CD4-positive, alpha-beta T cell treated with Interleukin-4 for 4 hours (primary cell): ENCODE results near the gene PTPN1.
"Not testable (repeated sequence)": the region's sequence is repeated elsewhere in the genome, so short reads cannot be mapped to it uniquely, and the experiment has no call there.

ENCODE experiments used
- DNase-seq: peaks from one replicate; pipeline ENCODE4 v3.0.0-alpha.2; 2020

Gene PTPN1

DNA sequence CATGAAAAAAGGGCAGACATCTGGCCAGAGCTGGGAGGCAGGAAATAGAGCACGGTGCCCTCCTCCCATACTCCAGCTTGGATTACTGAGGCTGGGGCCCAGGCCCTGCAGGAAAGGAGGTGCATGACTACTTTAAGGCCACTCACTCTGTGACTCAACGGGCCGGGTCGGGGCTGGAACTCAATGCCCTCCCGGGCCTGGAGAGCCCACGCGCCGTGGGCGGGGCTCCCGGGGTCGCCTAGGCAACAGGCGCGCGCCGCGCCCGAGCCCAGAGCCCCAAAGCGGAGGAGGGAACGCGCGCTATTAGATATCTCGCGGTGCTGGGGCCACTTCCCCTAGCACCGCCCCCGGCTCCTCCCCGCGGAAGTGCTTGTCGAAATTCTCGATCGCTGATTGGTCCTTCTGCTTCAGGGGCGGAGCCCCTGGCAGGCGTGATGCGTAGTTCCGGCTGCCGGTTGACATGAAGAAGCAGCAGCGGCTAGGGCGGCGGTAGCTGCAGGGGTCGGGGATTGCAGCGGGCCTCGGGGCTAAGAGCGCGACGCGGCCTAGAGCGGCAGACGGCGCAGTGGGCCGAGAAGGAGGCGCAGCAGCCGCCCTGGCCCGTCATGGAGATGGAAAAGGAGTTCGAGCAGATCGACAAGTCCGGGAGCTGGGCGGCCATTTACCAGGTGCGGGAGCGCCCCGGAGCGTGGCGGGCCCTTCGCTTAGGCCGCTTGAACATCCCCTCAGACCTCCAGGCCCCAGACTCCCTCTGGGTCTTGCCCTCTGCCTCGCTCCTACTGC is at the start of gene PTPN1:
TSS of gene PTPN1 (plus strand) at position 461 of the 783 bp plus-strand sequence. CDS start at position 606, 145 bp downstream.
- peak; percentile 99 for DNase-seq

DNA sequence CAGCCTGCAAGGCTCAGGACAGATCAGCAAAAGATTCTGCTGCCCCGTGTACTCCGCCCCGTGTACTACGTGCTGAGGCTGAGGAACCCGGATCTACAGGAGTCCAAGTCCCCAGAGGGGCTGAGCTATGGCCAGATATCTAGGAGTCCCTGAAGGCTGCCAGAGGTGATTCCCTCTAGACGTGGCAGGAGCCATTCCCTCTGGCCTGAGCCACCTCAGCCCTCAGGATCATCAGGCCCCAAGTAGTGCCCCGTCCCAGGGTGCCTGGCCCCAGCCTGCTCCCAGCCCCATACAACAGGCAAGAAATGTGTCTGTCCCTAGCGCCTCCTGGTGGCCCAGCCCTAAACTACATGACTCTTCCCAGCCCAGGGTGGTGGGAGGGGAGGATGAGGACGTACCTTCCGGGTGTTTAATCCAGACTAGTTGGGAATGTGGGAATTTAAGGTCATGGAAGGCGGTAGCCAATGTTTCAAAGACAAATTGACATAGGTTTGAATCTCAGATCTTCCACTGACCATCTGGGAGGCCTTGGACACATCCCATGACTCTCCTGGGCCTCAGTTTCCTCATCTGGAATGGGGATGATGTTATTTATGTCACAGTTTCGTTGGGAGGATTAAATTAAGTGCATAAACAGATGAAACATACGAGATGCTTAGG is 49.4 kb upstream of the PTPN1 start:
- DNase-seq = peak; percentile 65

DNA sequence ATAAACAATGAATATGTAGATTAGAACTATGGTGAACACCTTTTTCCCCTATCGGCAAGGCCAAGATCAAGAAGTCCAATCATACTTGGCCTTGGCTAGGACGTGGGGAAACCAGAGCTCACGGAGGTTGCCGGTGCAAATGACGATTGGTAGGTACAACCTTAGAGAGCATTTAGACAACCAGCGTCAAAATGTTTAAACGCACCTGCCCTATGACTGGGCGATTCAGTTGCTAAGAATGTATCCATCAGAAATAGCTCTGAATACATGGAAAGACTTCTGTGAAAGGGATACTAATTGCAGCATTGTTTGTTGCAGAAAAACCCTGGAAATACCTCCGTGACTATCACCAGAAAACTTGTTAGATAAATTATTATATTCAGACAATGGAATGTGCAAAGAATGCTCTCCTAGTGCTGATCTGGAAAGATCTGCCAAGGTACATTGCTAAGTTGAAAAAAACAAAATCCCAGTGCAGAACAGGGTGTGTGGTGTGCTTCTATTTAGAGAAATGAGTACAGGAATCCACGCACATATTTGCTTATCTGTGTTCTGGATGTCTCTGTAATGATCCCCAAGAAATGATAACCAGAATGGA is 48.0 kb upstream of the PTPN1 start:
- DNase-seq = no peak

DNA sequence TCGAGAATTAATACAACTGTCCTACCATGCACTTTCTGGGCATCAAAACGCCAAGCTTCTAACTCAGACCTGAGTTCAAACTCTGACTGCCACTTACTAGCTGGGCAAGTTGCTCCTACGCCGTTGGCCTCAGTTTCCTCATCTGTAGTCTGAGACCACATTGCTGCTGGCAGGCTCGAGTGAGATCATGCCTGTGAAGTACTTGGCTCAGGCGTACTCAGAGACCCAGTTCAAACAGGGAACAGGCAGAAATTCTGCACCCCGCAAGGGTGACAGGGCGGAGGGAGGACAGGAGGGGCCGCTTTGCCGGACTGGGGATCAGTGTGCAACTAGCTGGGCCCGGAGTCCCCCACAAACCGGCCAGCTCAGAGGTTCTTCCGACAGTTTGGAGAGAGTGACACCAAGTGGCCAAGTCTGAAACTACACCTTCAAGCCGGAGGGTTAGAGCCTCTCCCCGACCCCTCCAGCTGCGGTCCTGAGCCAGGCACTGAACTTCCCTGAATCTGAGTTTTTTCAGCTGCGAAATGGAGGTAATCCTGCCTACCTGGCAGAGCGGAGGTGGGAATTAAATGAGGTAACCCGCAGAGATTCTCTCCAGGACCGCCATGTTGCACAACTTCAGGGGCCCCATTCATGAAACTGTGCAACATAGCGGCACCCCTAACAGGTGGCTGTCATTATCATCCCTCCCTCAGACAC is 46.0 kb upstream of the PTPN1 start:
- peak; percentile 67 for DNase-seq

DNA sequence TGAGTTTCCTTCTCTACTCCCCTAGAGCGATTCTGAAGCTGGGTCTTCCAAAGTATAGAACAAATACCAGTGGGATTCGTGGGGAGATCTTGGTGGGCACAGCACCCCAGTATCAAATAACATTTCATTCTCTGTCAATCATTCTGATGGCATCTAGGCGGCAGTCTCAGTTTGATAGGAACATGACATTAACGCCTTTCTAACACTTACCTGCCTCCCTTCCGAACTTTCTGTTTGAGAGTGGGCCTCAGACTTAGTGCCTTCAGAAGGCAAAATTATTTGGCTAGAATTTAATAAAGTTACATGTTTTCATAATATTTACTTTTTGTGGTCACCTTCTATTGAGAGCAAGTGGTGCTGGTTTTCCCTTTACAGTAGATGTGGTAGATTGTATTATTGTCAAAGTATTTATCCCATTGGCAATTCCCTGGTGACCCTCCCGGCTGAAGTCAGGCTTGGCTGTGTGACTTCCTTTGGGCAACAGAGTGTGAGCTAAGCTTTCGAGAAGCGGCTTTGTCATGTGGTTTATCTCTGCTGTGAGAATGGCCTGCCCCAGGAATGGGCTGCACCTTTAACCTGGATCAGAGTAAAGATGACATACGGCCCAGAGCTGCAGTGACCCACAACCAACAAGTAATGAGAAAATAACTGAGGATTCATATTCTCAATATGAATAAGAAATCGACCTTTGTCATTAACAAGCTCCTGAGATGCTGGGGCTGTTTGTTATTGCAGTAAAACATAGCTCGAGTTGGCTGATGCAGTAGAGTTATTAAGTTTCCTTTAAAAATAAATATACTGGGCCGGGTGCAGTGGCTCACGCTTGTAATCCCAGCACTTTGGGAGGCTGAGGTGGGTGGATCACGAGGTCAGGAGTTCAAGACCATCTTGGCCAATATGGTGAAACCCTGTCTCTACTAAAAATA is 45.2 kb upstream of the PTPN1 start:
- no peak for DNase-seq

DNA sequence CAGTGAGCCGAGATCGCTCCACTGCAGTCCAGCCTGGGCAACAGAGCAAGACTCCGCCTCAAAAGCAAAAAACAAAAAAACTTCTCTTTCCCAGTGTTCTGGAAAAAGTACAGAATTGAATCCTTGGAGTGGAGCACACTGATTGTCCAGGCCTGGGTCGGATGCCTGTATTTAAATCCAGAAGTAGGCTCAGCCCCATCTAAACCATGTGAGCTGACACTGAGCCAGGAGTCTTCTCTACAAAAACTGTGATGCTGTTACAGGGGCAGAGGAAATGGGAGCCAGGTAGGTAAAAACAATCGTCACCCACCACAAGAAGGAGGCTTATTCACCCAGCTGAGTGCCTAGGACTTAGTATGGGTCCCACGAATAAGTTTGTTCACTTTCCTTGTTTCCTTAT is 43.0 kb upstream of the PTPN1 start:
- DNase-seq = no peak

DNA sequence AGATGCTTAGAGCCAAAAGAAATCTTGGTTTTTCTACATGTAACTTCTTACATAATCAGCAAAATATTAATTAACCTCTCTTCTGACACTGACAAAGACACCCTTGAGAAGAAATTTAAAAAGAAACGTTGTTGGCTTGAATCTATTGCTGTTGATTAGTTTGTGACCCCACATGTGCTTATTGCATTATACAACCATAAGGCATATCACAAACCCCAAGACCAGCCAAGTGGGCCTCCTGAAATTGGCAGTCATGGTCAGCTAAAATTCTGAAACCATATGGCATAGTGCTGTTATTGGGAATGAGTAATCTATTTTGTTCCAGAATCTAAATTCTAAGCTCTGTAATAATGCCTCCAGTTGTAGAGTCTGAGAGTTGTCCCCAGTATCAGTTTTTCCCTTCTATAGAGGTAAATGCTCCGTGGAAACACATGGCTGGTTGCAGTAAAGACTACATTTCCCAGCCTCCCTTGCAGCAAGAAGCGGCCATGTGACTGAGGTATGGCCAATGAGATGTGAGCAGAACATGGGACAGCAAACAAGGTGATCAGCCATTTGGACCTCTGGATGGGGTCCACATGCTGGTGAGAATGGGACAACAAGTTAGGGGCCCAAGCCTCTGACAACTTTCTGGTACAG is 42.3 kb upstream of the PTPN1 start:
- DNase-seq = peak; percentile 37

DNA sequence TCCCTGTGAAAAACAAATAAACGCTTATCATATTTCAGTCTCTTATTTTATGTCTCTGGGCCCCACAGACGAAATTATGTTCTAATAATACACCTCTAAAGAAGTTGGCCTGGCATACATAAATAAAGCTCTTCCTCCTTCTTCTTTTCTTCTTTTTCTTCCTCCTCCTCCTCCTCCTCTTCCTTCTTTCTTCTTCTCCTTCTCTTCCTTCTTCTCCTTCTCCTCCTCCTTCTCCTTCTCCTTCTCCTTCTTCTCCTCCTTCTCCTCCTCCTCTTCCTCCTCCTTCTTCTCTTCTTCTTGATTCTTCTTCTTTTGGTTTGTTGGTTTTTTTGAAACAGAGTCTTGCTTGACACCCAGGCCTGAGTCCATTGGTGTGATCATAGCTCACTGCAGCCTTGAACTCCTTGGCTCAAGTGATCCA is 41.8 kb upstream of the PTPN1 start:
- no peak for DNase-seq

DNA sequence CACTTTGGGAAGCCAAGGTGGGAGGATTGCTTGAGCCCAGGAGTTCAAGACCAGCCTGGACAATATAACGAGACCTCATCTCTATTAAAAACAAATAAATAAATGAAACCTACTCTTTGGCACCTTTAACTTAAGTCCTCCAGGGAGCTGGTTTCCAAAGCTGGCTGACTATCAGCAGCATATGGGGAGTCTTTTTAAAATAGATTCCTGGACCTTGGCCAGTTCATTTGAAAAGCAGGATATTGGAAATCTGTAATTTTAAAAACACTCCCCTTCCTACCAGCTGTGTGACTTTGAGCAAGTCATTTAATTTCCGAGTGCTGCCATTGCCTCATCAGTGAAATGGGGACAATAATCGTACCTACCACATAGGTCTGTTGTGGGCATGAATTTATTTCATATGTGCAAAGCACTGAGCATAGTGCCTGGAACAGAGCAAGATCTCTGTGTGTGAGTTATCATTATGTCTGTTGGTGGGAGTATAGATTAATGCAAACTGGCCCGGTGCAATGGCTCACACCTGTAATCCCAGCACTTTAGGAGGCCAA is 40.9 kb upstream of the PTPN1 start:
- no peak for DNase-seq

DNA sequence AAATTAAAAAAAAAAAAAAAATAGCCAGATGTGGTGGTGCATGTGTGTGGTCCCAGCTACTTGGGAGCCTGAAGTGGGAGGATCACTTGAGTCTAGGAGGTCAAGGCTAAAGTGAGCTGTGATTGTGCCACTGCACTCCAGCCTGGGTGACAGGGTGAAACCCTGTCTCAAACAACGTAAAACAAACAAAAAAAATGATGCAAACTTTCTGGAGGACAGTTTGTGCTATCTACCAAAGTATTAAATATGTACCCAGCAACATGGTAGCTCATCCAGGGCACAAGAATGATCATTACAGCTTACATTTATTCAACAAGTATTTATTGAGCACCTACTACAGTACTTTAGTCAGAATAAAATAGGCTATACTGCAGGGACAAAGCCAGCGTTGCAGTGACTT is 40.4 kb upstream of the PTPN1 start:
- DNase-seq = no peak

DNA sequence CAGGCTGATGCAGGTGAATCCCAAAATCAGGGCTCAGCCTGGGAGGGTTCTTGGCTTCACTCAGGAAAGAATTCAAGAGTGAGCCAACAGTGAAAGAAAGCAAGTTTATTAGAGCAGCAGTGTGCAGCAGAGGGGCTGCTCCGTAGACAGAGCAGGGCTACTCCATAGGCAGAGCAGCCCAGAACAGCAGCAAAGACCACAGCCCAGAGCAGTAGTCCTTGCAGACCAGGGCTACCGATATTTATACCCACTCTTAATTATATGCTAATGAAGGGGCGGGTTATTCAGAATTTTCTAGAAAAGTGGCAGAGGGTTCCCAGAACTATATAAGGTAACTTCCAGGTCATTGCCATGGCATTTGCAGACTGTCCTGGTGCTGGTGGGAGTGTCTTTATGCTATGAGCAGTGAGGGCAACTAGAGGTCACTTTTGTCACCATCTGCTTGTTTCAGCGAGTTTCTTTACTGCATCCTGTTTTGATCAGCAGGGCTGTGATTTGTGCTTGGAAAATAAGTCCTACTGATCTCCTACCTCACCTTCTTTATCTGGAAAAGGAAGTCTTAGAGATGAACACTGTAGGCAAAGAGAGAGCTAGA is 39.8 kb upstream of the PTPN1 start:
- no peak for DNase-seq

DNA sequence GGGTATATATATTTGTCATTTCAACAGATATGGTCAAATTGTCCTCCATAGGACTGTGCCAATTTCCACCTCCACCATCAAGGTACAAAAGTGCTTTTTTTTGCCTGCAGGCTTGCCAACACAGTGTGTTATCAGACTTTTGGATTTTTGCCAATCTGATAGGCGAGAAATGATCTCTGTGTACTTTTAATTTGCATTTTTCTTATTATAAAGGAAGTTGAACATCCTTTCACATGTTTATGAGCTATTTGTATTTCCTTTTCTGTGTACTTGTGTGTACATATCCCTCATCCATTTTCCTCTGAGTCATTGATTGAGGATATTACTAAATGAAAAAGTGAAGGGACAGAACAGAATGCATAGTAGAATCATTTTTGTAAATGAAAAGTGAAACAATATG is 39.0 kb upstream of the PTPN1 start:
- no peak for DNase-seq

DNA sequence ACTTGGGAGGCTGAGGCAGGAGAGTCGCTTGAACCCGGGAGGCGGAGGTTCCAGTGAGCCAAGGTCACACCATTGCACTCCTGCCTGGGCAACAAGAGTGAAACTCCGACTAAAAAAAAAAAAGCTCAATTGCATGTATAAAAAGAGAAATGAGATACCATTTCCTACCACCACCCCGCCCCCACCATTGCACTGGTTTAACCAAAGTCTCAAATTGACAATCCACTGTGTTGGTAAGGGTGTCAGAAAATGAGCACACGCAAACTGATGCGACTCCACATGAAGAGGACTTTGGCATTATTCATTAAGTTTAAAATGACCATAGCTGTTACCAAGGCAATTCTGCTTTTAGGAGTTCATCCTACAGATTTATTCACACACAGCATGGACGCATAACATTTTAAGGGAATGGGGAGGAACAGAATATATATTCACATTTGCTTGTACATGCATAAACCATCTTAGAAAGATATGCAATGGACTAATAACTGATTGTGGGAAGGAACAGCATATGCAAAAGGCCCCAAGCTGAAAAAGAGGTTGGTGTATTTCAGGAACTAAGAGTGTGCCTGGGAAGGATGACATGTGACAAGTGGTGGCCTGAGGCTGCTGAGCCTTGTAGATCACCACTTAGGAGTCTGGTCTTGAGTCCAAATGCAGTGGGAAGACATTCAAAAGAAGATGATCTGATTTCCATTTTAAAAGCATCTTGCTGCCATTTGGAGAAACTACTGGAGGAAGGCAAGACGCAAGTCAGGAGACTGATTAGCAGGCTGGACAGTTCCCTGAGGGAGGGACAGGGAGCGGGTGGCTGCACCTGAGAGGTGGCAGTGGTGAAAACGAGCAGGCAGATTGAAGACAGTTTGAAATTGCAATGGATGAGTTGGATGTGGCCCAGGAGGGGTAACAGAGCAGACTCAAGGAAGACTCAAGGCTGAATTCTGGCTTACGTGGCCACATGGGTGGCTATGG is 37.2 kb upstream of the PTPN1 start:
- no peak for DNase-seq

DNA sequence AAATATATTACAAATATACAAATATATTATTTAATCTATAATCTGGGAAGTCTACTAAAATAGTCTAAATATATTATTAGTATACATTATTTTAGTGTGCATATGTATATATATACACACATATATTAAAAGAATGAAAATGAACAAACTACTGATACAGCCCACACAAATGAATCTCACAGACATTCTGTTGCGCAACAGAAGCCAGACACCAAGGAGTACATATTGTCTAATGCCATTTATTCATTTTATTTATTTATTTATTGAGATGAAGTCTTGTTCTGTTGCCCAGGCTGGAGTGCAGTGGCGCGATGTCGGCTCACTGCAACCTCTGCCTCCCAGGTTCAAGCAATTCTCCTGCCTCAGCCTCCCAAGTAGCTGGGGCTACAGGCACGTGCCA is 35.8 kb upstream of the PTPN1 start:
- DNase-seq = not testable (repeated sequence)

DNA sequence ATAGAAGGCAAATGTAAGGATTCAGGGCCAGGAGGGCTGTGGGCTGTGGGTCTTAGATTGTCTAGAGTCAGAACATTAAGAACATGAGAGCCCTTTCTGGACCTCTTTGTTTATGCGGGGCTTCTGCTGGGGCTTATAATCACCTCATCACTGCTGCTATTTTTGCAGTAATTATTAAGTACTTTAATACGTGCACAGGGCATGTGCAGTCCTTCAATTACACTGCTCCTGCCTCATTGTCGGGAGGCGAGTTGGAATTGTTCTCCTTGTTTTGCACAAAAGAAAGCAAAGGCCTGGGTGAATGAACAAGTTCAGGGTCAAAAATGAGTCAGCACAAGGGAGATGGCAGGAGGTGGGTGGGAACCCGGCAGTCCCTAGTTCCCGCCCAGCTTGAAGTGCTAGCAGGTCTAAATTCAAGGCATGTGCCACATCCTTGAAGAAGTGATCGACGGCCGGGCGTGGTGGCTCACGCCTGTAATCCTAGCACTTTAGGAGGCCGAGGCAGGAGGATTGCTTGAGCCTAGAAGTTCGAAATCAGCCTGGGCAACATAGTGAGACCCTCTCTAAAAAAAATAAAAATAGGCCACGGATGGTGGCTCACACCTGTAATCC is 34.4 kb upstream of the PTPN1 start:
- DNase-seq = no peak

DNA sequence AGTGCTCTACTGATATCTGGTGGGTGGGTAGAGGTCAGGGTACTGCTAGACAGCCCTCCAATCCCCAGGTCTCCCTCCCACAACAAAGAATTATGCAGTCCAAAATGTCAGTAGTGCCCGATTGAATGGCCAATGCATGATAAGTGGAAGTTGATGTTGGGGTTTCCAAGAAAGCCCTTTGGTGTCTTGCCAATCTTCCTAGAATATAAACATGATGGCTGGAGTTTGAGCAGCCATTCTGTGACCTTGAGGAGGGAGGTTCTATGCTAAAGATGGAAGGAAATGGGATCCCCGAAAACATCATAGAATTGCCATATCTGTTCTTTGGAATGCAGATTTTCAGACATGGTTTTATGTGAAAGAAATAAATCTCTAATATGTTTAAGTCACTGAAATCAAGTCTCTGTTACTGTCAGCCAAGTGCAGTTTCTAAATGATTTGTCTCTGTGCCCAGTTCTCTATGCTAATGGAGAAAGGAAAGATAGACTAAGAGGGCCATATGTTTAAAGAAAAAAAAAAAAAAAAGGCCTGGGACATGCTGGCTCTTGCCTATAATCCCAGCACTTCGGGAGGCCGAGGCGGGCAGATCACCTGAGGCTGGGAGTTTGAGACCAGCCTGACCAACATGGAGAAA is 32.8 kb upstream of the PTPN1 start:
- DNase-seq = no peak

DNA sequence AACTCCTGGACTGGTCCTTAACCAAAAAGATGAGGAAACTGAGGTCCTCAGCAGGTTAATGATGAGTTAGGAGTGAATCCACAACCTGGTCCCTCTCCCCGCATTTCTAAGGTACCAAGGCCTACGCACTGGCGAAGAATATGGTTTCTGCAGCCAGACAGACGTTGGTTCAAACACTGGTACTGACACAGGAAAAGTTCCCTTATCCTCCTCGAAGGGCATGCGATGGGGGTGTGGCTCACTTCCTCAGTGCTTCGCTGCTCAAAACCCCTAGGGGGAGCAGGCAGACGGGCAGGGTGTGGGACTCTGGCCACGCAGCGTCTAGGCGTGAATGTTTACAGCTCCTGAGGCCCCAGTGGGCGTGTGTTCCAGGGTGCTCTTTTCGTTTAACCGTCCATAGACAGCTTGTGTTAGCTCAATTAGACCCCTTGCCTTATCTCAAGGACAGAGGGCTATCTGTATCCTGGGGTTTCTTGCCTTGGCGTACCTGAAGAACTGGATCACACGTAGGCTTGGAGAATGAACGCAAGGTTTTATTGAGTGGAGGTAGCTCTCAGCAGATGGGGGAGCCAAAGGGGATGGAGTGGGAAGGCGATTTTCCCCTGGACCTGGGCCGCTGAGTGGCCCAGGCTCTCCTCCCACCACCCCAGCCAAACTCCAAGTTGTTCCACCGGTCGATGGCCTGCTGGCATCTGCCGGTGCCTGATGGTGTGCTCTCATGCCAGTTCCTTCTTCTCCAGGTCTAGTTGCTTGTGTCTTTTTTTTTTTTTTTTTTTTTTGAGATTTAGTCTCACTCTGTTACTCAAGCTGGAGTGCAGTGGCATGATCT is 31.8 kb upstream of the PTPN1 start:
- DNase-seq = peak; percentile 77

DNA sequence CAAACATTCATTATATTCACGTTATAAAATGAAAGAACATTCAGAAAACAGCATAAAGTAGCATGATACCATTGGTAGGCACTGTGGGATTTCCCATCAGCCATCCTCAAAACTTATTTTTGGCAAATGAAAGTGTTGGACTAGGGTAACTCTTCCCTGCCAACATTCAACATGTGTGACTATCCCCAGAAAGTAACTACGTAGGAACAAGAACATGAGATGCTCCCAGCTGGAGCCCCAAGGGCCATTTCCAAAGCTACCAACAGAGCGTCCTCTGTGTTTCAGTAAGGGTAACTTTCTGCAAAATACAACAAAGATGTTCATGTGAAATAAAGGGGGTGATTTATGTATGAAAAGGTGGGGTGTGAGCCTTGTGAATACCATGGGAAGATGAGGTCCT is 28.4 kb upstream of the PTPN1 start:
- no peak for DNase-seq
